Suprapubic skin (tissue), 3 donors: ENCODE measurements around the gene CDKN2B.

Experiments
- CTCF ChIP-seq, 2 donors: fragments of 200-600 bp in 1 of 2; fragments of 450-650 bp in 1 of 2; sonication (generic) in 1 of 2; IDR thresholded peaks; one replicate each; pipeline ENCODE4 v1.5.1; 2016 to 2019; ENCODE audit warnings: antibody characterized with exemption in 2 of 2, mild to moderate bottlenecking in 1 of 2, moderate library complexity in 1 of 2
- POLR2AphosphoS5 ChIP-seq, 3 donors: sonication (generic); formaldehyde crosslinking; IDR thresholded peaks; one replicate each; pipeline ENCODE4 v1.6.1; 2017; ENCODE audit warnings: antibody characterized with exemption in 3 of 3

DNA sequence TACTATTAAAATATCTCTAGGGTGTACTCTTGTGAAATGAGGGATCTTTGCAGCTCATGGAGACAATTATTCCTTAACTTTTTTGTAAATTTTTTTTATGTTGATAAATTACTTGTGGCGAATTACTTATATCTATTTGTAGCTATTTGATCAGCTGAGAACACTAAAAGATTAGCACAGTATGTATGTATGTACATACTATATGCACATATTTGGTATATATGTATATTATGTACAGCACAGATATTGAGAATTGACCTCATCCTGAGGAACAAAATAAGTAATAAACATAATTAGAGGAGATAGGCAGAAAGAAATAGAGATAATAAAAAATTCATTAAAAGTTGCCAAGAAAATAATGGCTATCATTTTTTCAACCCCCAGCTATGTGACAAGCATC, 26.7 kb downstream of the CDKN2B start:
- TF ChIP-seq CTCF (IDR thresholded peaks at IDR 0.05) (no peak), POLR2AphosphoS5 (IDR thresholded peaks at IDR 0.05) (no peak)
